GM21786 (cell line): ENCODE results near the gene CLRN3.

Source experiments
- ATAC-seq: cut with Tn5 transposase; IDR thresholded peaks from one replicate; pipeline ENCODE4 v1.9.1; 2021; ENCODE audit not compliant: unreplicated experiment

Gene CLRN3

GRCh38 chr10:127919418-127920271 is 26.9 kb upstream of the CLRN3 start:
- ATAC-seq: no peak

GRCh38 chr10:127918572-127918971 is 25.8 kb upstream of the CLRN3 start:
- no peak for ATAC-seq

GRCh38 chr10:127916826-127917225 is 24.1 kb upstream of the CLRN3 start:
- no peak for ATAC-seq

- no peak for ATAC-seq
Measured at GRCh38 chr10:127915324-127915723, 22.6 kb upstream of the CLRN3 start.

- no peak for ATAC-seq
Measured at GRCh38 chr10:127913368-127913759, 20.6 kb upstream of the CLRN3 start.

GRCh38 chr10:127912607-127913367 is 20.0 kb upstream of the CLRN3 start:
- ATAC-seq: no peak

GRCh38 chr10:127911867-127912257 is 19.1 kb upstream of the CLRN3 start:
- ATAC-seq: no peak

- no peak for ATAC-seq
Measured at GRCh38 chr10:127911218-127911866, 18.6 kb upstream of the CLRN3 start.

- ATAC-seq: no peak
Measured at GRCh38 chr10:127910464-127910770, 17.7 kb upstream of the CLRN3 start.

- ATAC-seq: no peak
Measured at GRCh38 chr10:127909716-127910463, 17.1 kb upstream of the CLRN3 start.

- ATAC-seq: no peak
Measured at GRCh38 chr10:127908959-127909267, 16.2 kb upstream of the CLRN3 start.

GRCh38 chr10:127908106-127908958 is 15.6 kb upstream of the CLRN3 start:
- ATAC-seq: no peak

- ATAC-seq: no peak
Measured at GRCh38 chr10:127907411-127908105, 14.8 kb upstream of the CLRN3 start.

- ATAC-seq: peak; percentile 83
Measured at GRCh38 chr10:127906548-127907377, 14.0 kb upstream of the CLRN3 start, which contains the start of gene PTPRE. PTPRE (plus strand) TSS chr10:127907103; CDS start chr10:128040882, 133,779 bp downstream.

GRCh38 chr10:127905848-127906261 is 13.1 kb upstream of the CLRN3 start:
- no peak for ATAC-seq

GRCh38 chr10:127905001-127905847 is 12.5 kb upstream of the CLRN3 start:
- no peak for ATAC-seq

GRCh38 chr10:127904311-127905000 is 11.7 kb upstream of the CLRN3 start:
- no peak for ATAC-seq
